ENCODE results near the gene RPL37A. TPM values are rescaled to one million over a fixed set of nuclear protein-coding genes. Genes with fewer than 3 reads are reported as not detected.
A peak's percentile ranks its signal among the peaks of the same experiment; 100 is the strongest.
"Not testable (repeated sequence)": the region's sequence is repeated elsewhere in the genome, so short reads cannot be mapped to it uniquely, and the experiment has no call there.

The RPL37A gene
- total RNA-seq, 1 donor from 2014 or later: 4,501 TPM

GRCh38 chr2:216516730-216517350, 18.2 kb downstream of the RPL37A start:
- H3K27me3 Mint-ChIP-seq: no peaks in the 10 kb centered on the region
- CTCF ChIA-PET: interaction anchor here (1.6 to 3.3 kb wide), 3 partner anchors 146 to 1196 kb away, joined by 3 to 23 read pairs (median 7); no protein-coding TSS in a partner anchor
- ATAC-seq (ENCODE audit: low read depth): no peak
- H3K27ac Mint-ChIP-seq: no peak overlapping the region
- H3K4me3 Mint-ChIP-seq: no peak overlapping the region
- no peaks in the 10 kb centered on the region for H3K4me1 Mint-ChIP-seq
- POLR2A ChIA-PET: no interaction called here
- no peaks in the 10 kb centered on the region for H3K36me3 Mint-ChIP-seq (ENCODE audit: low read depth)
- no peaks in the 10 kb centered on the region for H3K9me3 Mint-ChIP-seq
- no peak for DNase-seq
- TF ChIP-seq CTCF (IDR thresholded peaks at IDR 0.05): no peak
- intact Hi-C loops (cut with micrococcal nuclease): loop anchor here (2.0 to 5.0 kb wide), 2 partner anchors 994 to 1240 kb away; no protein-coding TSS in a partner anchor

GRCh38 chr2:216517447-216518225, 19.0 kb downstream of the RPL37A start:
- Mint-ChIP-seq H3K9me3 (no peaks in the 10 kb centered on the region), H3K4me3 (no peak overlapping the region), H3K4me1 (no peaks in the 10 kb centered on the region), H3K27ac (no peak overlapping the region), H3K36me3 (ENCODE audit: low read depth) (no peaks in the 10 kb centered on the region), H3K27me3 (no peaks in the 10 kb centered on the region)
- DNase-seq (no peak), ATAC-seq (ENCODE audit: low read depth) (no peak)
- TF ChIP-seq CTCF (IDR thresholded peaks at IDR 0.05): no peak
- ChIA-PET POLR2A (interaction anchor here (0.8 kb wide), 1 partner anchor 19 kb away, joined by 4 read pairs; the partner anchor contains the start of gene RPL37A), CTCF (interaction anchor here (0.8 to 3.3 kb wide), 6 partner anchors 9 to 1239 kb away, joined by 3 to 23 read pairs (median 4); no protein-coding TSS in a partner anchor)
- intact Hi-C loops (cut with micrococcal nuclease): loop anchor here (2.0 to 5.0 kb wide), 2 partner anchors 993 to 1240 kb away; no protein-coding TSS in a partner anchor

- DNase-seq; H3K27me3 Mint-ChIP-seq; H3K27ac Mint-ChIP-seq; H3K9me3 Mint-ChIP-seq; ATAC-seq (ENCODE audit: low read depth); H3K36me3 Mint-ChIP-seq (ENCODE audit: low read depth); H3K4me1 Mint-ChIP-seq; H3K4me3 Mint-ChIP-seq: not testable (repeated sequence)
- intact Hi-C loops (cut with micrococcal nuclease): loop anchor here (1.0 to 5.0 kb wide), 3 partner anchors 148 to 1239 kb away; no protein-coding TSS in a partner anchor
- ChIA-PET CTCF (interaction anchor here (0.8 to 3.3 kb wide), 8 partner anchors 8 to 1238 kb away, joined by 3 to 23 read pairs (median 4); no protein-coding TSS in a partner anchor), POLR2A (interaction anchor here (0.8 kb wide), 1 partner anchor 20 kb away, joined by 4 read pairs; the partner anchor contains the start of gene RPL37A)
Measured at GRCh38 chr2:216518566-216519119, 20.0 kb downstream of the RPL37A start.

- Mint-ChIP-seq H3K27ac (no peak overlapping the region), H3K9me3 (no peaks in the 10 kb centered on the region), H3K27me3 (no peaks in the 10 kb centered on the region), H3K36me3 (ENCODE audit: low read depth) (no peaks in the 10 kb centered on the region), H3K4me3 (no peak overlapping the region), H3K4me1 (no peaks in the 10 kb centered on the region)
- peak; percentile 56 for ATAC-seq (ENCODE audit: low read depth)
- ChIA-PET POLR2A (no interaction called here), CTCF (interaction anchor here (1.6 to 1.8 kb wide), 4 partner anchors 9 to 1194 kb away, joined by 4 to 10 read pairs (median 6); no protein-coding TSS in a partner anchor)
- no peak for DNase-seq
- intact Hi-C loops (cut with micrococcal nuclease): loop anchor here (1.0 to 5.0 kb wide), 3 partner anchors 147 to 1238 kb away; no protein-coding TSS in a partner anchor
- no peak for TF ChIP-seq CTCF (IDR thresholded peaks at IDR 0.05)
Measured at GRCh38 chr2:216519154-216519762, 20.6 kb downstream of the RPL37A start.

- ATAC-seq (ENCODE audit: low read depth) (no peak), DNase-seq (no peak)
- CTCF ChIA-PET: interaction anchor here (1.6 to 1.8 kb wide), 4 partner anchors 10 to 1193 kb away, joined by 4 to 10 read pairs (median 6); no protein-coding TSS in a partner anchor
- H3K9me3 Mint-ChIP-seq: no peaks in the 10 kb centered on the region
- H3K4me1 Mint-ChIP-seq: no peaks in the 10 kb centered on the region
- H3K4me3 Mint-ChIP-seq: no peak overlapping the region
- intact Hi-C loops (cut with micrococcal nuclease): no loop called here
- no peaks in the 10 kb centered on the region for H3K36me3 Mint-ChIP-seq (ENCODE audit: low read depth)
- POLR2A ChIA-PET: no interaction called here
- H3K27me3 Mint-ChIP-seq: no peaks in the 10 kb centered on the region
- H3K27ac Mint-ChIP-seq: no peak overlapping the region
- TF ChIP-seq CTCF (IDR thresholded peaks at IDR 0.05): no peak
Measured at GRCh38 chr2:216520112-216520511, 21.5 kb downstream of the RPL37A start.
